Sigmoid colon (tissue), 4 donors: ENCODE measurements around the gene SUB1.

Experiments used
- CTCF ChIP-seq, 4 experiments: fragments of 450-650 bp in 3 of 4; fragments of 200-600 bp in 1 of 4; IDR thresholded peaks; one replicate each; pipeline ENCODE4 v1.5.1; 2016 to 2019; ENCODE audit warnings: antibody characterized with exemption in 4 of 4, mild to moderate bottlenecking in 3 of 4, moderate library complexity in 2 of 4
- EP300 ChIP-seq, 4 donors: sonication (generic); formaldehyde crosslinking; IDR thresholded peaks; one replicate each; pipeline ENCODE4 v1.6.1; 2017; ENCODE audit warnings: antibody characterized with exemption in 4 of 4
- POLR2A ChIP-seq, 2 donors: fragments of 450-650 bp; IDR thresholded peaks; one replicate each; pipeline ENCODE4 v1.6.1; 2016; ENCODE audit warnings: antibody characterized with exemption in 2 of 2, mild to moderate bottlenecking in 2 of 2, moderate library complexity in 2 of 2
- POLR2AphosphoS5 ChIP-seq, 4 donors: sonication (generic); formaldehyde crosslinking; IDR thresholded peaks; one replicate each; pipeline ENCODE4 v1.6.1; 2017; ENCODE audit warnings: antibody characterized with exemption in 4 of 4

GRCh38 chr5:32562843-32563242 lies 22.5 kb upstream of the SUB1 start:
- TF ChIP-seq CTCF (IDR thresholded peaks at IDR 0.05): no peak
- TF ChIP-seq POLR2A (IDR thresholded peaks at IDR 0.05): no peak
- TF ChIP-seq POLR2AphosphoS5 (IDR thresholded peaks at IDR 0.05): no peak
- TF ChIP-seq EP300 (IDR thresholded peaks at IDR 0.05): no peak
